Measurements from ENCODE around the gene NTN4.

GRCh38 chr12:95709152-95709551, 81.4 kb downstream of the NTN4 start:
- no peak for TF ChIP-seq CTCF (IDR thresholded peaks at IDR 0.05)
- TF ChIP-seq POLR2A (IDR thresholded peaks at IDR 0.05): no peak
- TF ChIP-seq EP300 (IDR thresholded peaks at IDR 0.05): no peak

All from ovary (tissue), 3 donors.